LoVo (cell line): ENCODE measurements around the gene CDC14A.
"Not testable (repeated sequence)": the region's sequence is repeated elsewhere in the genome, so short reads cannot be mapped to it uniquely, and the experiment has no call there.

Source experiments
- DNase-seq: peaks from one replicate; pipeline ENCODE4 v3.0.0-alpha.2; 2016; ENCODE audit warnings: low spot score

The CDC14A gene, protein sequence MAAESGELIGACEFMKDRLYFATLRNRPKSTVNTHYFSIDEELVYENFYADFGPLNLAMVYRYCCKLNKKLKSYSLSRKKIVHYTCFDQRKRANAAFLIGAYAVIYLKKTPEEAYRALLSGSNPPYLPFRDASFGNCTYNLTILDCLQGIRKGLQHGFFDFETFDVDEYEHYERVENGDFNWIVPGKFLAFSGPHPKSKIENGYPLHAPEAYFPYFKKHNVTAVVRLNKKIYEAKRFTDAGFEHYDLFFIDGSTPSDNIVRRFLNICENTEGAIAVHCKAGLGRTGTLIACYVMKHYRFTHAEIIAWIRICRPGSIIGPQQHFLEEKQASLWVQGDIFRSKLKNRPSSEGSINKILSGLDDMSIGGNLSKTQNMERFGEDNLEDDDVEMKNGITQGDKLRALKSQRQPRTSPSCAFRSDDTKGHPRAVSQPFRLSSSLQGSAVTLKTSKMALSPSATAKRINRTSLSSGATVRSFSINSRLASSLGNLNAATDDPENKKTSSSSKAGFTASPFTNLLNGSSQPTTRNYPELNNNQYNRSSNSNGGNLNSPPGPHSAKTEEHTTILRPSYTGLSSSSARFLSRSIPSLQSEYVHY

DNA sequence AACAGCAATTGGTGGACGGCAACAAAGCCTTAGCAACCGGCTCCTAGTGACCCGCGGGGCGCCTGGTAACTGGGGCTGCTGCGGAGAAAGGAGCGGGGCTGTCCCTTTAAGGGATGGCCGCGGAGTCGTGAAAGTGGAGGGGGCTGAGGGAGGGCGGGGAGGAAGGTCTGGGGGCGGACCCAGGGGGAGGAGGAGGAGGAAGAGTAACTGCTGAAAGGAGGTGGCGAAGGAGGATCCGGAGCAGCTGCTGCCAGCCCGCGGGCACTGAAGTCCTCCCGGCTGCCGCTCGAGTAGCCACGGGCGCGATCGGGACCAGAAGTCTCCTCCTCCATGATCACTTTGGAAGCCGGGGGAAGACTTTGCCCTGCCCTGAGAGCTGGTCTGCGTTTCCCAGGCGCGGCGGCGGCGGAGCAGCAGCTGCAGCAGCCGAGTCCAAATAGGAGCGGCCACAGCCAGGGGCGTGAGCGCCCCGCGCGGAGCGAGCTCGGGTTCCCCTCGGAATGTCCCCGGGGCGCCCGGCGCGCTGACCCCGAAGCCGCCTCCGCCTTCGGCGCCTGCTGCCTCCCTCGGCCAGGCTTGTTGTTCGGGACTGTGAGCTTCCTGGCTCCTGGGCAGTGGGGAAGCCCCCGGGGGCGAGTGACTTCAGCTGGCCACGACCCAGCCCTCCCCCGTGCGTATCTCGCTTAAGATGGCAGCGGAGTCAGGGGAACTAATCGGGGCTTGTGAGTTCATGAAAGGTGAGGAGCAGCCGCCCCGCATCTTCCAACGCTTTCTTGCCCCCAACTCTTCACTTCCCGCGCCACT lies at the start of gene CDC14A:
Gene CDC14A (plus strand): TSS at position 240 of the 804 bp plus-strand sequence. CDS start 449 bp downstream, at position 689.
- DNase-seq = peak; percentile 95

DNA sequence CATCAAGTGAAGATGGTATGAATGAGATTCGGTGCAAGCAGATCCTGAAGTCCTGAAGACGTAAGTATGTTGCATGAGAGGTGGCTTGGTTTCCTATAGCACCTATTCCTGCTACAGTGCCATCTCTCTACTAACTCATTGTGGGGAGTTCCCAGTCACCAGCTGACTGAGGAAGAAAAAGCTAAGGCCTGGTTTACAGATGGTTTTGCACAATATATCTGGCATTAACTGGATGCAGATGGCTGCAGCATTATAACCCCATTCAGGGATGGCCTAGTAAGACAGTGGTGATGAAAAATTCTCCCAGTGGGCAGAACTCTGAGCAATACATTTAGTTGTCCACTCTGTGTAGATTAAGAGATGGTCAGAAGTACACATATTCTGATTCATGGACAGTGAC lies 49.6 kb upstream of the CDC14A start:
- no peak for DNase-seq

DNA sequence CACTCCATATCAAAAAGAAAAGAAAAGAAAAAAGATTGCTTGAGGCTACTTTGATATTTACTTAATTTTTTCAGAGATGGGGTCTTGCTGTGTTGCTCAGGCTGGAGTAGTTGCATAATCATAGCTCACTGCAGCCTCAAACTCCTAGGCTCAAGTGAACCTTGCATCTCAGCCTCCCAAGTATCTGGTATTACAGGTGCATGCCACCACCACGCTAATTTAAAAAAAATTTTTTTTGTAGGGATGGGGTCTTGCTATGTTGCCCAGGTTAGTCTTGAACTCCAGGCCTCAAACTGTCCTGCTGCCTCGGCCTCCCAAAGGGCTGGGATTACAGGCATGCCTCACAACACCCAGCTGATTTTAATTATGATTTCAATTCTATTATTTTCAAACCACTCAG lies 48.1 kb upstream of the CDC14A start:
- DNase-seq = no peak

DNA sequence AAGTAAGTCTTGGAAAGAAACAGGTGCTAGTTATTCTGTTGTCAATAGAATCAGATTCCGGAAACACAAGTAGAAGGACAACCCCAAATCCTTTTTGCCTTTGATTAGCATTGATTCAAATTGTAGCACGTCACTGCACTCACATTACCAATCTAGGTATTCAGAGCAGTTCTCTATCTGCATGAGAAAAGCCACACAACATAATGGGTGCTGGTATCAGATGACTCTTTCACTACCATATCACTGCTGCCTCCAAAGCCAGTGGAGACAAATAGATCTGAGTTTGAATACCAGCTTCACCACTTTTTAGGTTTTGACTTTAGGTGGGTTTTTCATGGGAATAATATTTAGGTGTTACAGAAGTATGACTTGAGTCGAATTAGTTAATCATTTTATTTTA lies 47.4 kb upstream of the CDC14A start:
- no peak for DNase-seq

DNA sequence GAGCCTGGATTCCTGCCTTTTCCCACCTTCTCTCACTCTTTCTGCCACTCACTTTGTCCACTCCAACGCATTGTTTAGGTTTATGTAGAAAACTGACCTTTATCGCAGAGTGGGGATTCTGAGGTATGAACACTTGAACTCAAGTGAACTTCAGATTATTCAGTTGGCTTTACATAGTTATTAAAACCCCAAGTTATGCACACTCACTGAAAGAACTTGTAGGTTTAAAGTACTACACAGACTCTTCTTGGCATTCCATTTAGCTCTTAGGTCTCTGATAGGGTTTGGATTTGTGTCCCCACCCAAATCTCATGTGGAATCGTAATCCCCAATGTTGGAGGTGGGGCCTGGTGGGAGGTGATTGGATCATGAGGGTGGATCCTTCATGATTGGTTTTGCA lies 46.4 kb upstream of the CDC14A start:
- DNase-seq = no peak

DNA sequence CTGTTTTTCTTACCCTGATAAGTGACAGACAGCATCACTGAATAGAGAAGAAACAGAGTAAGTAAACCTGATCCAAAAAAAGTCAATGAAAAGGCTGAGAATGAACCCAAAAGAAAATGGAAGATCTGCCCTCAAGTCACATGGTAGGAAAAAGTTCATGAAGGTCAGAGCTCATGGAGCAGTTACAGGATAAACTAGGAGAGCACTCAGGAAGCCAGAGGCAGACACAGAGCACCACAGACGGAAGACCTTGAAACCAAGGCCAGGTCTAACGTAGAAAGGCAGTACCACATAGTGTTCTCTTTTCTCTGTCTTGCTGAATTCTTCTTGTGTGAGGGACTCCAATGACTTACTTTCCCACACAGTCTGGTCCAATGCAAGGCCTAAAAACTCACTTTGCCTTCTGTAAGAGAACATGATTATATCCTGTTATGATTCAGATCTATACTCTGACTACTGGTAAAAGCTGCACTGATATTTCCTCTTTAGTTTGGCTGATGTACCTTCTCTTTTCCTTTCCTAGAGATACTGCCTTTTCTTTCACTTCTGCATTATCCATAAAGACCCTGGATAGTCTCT lies 45.5 kb upstream of the CDC14A start:
- no peak for DNase-seq

DNA sequence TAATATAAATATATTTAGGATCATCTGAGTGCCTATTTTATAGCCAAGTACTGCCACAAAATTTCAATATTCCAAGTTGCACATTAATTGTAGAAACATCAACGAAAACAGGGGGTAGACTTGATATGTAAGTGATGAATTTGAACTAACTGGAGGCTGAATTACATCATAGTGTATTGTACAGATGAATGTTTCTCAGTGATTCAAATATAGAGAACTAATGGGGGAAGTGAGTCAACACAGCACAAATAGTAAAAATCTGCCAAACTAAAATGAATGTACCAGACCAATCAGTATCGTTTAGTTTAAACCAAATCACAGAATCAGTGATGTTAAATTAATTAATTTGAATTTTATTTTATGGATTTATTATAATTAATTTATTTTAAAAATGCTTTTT lies 43.5 kb upstream of the CDC14A start:
- no peak for DNase-seq

DNA sequence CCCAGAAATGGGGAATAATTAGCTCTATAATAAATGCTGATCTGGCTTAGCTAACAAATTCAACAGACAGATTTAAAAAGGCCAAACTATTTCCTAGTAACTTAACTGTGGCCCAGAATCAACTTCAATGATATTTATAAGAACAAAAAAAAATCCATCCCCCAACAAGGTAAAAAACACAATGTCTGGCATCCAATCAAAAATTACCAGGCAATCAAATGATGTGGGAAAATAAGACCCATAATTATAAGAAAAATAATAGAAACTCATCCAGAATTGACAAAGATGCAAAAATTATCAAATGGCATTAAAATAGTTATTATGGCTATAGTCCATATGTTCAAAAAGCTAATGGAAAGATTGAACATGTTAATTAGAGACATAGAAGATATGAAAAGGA lies 42.4 kb upstream of the CDC14A start:
- DNase-seq = no peak

DNA sequence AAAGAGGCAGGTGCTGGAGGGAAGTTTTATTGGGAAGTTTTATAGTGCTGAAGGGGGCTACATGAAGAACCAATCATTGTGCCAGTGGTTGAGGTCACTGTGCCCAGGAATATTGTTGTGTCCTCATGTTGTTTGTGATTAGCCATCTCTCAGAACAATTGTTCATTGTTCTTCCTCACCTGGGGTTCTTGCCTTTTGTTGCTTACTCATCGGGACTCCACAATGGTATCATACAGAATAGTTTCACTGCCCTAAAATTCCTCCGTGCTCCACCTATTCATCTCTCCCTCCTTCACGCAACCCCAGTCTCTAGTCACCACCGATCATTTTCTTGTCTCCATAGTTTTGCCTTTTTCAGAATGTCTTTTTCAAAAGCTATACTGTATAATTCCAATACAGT lies 38.9 kb upstream of the CDC14A start:
- peak; percentile 7 for DNase-seq

DNA sequence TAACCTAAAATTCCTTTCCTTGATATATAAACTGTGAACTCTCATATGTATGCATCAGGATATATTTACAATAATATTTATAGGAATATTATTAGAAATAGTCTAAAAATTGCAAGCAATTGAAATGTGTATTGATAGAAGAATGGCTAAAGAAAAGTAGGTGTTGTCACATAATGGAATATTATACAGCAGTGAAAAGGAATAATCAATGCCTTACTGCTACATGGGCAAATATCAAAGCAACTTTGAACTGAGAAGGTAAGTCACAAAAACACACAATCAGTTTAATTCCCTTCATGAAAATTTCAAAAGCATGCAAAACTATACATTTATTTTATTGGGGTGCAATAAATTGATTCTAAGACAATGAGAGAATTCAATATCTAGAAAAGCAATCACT lies 35.7 kb upstream of the CDC14A start:
- DNase-seq = no peak

DNA sequence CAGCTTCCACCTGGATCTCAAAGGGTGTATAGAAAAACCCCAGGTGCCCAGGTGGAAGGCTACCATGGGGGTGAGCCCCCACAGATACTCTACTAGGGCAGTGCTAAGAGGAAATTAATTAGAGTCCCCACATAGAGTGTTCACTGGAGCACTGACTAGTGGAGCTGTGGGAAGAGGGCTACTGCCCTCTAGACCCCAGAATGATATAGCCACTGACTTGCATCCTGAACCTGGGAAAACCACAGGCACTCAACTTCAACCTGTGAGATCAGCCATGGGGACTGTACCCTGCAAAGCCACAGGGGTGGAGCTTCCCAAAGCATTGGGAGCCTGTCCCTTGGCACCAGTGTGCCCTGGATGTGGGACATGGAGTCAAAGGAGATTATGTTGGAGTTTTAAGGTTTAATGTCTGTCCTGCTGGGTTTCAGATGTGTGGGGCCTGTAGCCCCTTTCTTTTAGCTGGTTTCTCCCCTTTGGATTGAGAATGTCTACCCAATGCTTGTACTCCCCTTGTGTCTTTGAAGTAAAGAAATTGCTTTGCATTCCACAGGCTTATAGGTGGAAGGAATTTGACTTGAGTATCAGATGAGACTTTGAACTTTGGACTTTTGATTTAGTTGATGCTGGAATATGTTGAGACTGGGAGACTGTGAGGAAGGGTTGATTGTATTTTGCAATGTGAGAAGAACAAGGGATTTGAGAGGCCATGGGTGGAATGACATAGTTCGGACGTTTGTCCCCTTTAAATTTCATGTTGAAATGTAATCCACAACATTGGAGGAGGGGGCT lies 31.8 kb upstream of the CDC14A start:
- DNase-seq = peak; percentile 47

DNA sequence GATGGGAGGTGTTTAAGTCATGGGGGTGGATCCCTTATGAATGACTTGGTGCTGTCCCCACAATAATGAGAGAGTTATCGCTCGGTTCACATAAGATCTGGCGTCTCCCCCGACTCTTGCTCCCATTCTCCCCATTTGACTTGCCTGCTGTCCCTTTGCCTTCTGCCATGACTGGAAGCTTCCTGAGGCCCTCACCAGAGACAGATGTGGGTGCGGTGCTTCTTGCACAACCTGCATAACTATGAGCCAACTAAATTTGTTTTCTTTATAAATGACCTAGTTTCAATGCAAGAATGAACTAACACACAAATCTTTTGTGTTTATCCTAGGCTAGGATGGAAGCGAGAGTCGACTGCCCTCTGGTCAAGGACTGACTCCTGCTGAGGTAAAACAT lies 31.2 kb upstream of the CDC14A start:
- DNase-seq = no peak

DNA sequence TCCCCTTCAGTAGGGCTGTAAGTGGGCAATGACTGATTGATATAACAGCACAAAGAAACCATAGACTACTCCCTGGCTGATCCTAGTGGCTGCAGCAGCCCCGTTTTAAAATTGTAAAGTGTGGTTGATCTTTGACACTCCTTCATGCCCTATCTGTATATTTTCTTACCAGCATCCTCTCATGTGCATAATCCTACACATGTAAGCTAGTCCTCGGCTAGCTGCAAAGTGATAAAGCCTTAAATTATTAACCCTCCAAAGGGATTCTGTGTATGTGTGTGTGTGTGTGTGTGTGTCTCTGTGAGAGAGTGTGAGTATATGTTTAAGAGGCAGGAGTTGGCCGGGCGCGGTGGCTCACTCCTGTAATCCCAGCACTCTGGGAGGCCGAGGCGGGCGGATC lies 30.8 kb upstream of the CDC14A start:
- no peak for DNase-seq

DNA sequence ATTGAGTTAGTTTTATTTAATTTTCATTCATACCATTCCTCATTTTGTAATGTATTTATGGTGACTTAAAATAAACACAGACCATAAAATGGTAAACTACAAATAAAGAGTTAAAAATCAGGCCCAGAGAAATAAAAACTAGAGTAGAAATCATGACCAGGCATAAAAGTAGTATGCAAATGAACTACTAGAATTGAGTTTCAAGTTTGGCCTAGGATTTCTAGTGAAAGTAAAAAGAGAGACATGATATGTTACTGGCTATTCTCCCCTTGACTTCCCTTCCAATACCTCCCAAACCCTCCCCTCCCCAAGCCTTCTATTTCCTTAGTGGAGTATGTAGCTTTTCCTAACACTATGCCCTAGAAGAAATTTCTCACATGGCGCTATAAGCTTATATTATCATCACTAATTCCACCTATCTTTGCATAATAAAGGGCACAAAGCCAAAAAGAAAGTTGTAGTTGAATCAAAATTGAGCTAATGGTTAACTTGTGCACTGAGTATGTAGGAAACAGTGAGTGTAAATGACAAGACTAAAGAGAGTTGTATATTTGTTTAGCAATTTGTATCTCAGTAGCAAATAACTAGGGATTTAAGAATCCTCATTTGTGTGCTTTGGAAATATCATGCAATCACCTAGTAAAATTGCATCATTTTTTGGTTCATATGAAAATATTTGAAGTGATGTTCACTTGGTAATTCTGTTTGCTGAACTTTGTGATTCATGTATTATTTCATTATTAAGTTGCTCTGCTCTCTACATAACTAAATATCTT lies 29.7 kb upstream of the CDC14A start:
- peak; percentile 64 for DNase-seq

DNA sequence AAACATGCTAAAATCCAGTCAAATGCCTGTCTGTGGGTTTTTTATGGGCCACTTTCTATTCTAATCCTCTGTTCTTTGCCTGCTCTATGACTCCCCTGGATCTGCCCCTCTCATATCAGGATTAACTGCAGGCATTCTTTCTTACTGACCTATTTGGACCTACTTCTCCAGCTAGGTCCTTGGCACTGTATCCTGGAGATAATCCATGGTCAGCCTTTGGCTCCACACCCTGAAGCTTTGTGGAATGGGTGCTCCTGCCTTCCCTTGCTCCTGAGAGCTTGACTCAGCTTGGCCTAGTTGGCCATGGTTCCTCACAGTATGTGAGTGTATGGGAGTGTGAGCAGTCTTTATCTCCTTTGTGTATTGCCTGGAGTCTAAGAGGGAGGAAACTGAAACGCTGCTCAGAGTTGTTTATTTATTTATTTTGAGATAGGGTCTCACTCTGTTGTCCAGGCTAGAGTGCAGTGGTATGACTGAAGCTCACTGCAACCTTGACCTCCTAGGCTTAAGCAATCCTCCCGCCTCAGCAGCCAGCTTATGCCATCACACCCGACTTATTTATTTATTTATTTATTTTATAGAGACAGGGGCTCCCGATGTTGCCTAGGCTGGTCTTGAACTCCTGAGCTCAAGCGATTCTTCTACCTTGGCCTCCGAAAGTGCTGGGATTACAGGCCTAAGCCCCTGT lies 28.7 kb upstream of the CDC14A start:
- peak; percentile 23 for DNase-seq

DNA sequence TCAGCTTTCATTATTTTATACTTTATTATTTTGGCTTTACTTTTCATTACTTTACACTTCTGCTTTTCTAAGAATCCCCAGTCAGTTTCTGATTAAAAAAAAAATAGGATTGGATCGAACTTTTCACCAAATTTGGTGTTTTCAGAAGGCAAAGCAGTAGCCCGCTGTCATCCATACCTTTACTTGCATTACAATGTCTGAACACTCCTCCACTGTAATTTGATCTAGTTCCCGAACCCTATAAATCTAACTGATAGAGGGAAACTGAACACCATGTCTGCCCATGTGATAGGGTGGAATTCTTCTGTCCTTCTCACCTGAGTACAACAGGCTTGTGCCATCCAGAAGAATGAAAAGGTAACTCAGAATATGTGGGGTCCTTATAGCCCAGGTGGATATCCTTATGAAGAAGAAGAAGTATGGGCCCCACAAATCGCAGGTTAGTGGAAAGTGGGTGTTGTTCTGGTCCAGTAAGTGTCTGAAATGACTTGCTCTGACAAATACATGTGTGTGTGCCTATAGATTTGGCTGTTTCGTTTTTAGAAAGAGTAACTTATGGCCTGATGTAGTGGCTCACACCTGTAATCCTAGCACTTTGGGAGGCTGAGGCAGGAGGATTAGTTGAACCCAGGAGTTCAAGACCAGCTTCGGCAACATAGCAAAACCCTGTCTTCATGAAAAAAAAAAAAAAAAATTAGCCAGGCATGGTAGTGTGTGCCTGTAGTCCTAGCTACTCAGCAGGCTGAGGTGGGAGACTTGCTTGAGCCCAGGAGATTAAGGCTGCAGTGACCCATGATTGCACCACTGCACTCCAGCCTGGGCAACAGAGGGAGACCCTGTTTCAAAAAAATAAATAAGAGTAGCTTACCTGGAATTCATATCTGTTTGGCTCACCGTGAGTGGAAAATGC lies 26.6 kb upstream of the CDC14A start:
- no peak for DNase-seq

DNA sequence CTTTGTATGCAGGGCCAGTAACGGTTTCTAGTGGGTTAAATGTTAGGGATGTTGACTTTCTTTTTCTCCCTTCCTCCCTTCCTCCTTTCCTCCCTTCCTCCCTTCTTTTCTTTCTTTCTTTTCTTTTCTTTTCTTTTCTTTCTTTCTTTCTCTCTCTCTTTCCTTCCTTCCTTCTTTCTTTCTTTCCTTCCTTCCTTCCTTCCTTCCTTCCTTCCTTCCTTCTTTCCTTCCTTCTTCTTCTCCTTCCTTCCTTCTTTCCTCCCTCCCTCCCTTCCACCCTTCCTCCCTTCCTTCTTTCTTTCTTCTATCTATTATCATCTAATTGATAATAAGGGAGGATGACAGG lies 26.0 kb upstream of the CDC14A start:
- DNase-seq = not testable (repeated sequence)

DNA sequence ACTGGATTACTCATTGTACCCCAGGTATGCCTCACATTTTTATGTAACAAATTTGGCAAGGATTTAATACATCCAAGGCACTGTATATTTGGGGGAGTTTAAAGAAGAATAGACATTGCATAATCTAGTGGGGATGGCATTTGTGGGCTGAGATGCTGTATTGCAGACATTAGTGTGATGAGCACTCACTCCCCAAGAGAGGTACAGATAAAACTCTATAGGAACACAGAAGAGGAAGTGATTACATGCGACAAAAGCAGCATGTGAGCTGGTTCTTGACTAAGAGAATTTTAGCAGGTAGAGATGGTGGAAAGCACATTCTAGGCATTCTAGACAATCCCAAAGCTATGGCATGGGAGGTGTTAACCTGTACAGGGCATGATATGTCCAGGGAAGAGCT lies 24.2 kb upstream of the CDC14A start:
- no peak for DNase-seq

DNA sequence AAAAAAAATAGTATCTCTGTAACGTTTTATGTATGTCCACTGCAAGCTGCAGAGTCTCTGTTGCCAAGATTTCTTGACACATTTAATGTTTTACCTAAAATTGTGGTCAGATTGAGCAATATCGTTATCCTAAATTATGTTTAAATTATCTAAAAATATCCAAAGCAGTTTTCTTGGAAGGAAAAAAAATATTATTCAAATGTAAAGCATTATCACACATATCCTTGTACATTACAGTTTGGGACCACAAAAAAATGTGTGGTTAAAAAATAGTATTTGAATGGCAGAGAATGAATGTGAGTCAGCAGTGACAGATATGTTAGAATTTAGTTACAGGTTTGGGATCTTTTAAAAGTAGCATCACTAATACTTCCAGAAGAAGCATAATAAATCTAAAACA lies 21.2 kb upstream of the CDC14A start:
- not testable (repeated sequence) for DNase-seq
